A549 (cell line): ENCODE results near the gene PPP1R13L.

Experiments used
- BHLHE40 ChIP-seq: IDR thresholded peaks from 2 replicates; pipeline ENCODE4 v1.6.1; 2012; ENCODE audit warnings: low read depth, low read length, inconsistent platforms
- CBX8 ChIP-seq: fragments of 200-600 bp; sonication (generic); IDR thresholded peaks from 2 replicates; pipeline ENCODE4 v1.6.1; 2016
- CHD2 ChIP-seq: fragments of 150-350 bp; IDR thresholded peaks from 2 replicates; pipeline ENCODE4 v1.6.1; 2014; ENCODE audit warnings: low read length; ENCODE audit not compliant: partially characterized antibody
- CHD4 ChIP-seq: fragments of 200-600 bp; sonication (generic); IDR thresholded peaks from 2 replicates; pipeline ENCODE4 v1.6.1; 2016; ENCODE audit warnings: antibody characterized with exemption, mild to moderate bottlenecking, borderline replicate concordance
- HOXA7 ChIP-seq: fragments of 250-450 bp; sonication (Bioruptor Pico); IDR thresholded peaks from 2 replicates; pipeline ENCODE4 v1.5.0; 2020; ENCODE audit warnings: mild to moderate bottlenecking, moderate library complexity
- PHF8 ChIP-seq: fragments of 200-600 bp; sonication (generic); IDR thresholded peaks from 2 replicates; pipeline ENCODE4 v1.6.1; 2016; ENCODE audit warnings: low read depth, mild to moderate bottlenecking, antibody characterized with exemption, moderate library complexity, borderline replicate concordance
- POLR2A ChIP-seq: IDR thresholded peaks from 2 replicates; pipeline ENCODE4 v1.6.1; 2012; ENCODE audit warnings: mild to moderate bottlenecking, low read length
- TF ChIP-seq, protein P1 (sequence below): fragments of >200 bp; sonication (Bioruptor Twin); formaldehyde crosslinking; IDR thresholded peaks from 3 replicates; pipeline ENCODE4 v1.5.1; 2016
- TF ChIP-seq, protein P2 (sequence below): IDR thresholded peaks from 2 replicates; pipeline ENCODE4 v1.6.1; 2012
- TF ChIP-seq, protein P3 (sequence below): fragments of 450-650 bp; IDR thresholded peaks from 2 replicates; pipeline ENCODE4 v1.6.1; 2014; ENCODE audit warnings: antibody characterized with exemption

DNA sequence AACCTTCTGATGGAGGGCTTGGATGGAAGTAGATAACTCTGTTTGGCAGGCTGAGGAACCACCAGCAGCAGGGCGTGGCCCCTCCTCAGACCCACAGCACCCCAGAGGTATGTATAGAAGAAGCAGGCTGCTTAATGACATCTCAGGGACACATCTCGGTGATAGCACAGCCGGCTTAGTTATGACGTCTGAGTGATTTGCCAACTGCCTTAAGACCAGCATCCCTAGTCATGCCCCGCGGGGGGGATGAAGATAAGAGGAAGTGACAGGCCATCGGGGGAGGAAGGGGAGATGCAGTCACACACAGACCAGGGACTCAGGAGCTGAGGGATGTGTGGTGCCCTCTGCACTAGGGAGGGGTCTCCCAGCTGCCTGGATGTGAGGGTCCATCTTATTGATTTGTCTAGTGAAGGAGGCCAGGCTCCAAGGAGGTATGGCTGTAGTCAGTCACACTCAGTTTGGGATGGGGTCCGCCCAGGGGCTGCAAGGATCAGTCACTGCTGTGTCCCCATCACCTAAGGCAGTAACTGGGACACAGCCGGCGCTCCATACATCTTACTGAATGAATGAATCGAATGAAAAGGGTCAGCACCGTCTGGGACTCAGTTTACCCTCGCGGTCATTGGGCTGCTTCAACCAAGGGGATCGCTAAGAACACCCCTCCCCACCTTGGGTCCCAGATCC lies 38.1 kb upstream of the PPP1R13L start:
- TF ChIP-seq, protein P1, sequence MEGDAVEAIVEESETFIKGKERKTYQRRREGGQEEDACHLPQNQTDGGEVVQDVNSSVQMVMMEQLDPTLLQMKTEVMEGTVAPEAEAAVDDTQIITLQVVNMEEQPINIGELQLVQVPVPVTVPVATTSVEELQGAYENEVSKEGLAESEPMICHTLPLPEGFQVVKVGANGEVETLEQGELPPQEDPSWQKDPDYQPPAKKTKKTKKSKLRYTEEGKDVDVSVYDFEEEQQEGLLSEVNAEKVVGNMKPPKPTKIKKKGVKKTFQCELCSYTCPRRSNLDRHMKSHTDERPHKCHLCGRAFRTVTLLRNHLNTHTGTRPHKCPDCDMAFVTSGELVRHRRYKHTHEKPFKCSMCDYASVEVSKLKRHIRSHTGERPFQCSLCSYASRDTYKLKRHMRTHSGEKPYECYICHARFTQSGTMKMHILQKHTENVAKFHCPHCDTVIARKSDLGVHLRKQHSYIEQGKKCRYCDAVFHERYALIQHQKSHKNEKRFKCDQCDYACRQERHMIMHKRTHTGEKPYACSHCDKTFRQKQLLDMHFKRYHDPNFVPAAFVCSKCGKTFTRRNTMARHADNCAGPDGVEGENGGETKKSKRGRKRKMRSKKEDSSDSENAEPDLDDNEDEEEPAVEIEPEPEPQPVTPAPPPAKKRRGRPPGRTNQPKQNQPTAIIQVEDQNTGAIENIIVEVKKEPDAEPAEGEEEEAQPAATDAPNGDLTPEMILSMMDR: no peak
- TF ChIP-seq, protein P2, sequence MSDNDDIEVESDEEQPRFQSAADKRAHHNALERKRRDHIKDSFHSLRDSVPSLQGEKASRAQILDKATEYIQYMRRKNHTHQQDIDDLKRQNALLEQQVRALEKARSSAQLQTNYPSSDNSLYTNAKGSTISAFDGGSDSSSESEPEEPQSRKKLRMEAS: no peak
- TF ChIP-seq POLR2A (no peak), HOXA7 (CRISPR knock-in tag) (0 out of 2 replicates have a peak, but pooled peaks have one; percentile 46), CHD2 (no peak), CHD4 (no peak), BHLHE40 (no peak; the same call in 1 of the 2 replicates), CBX8 (no peak), PHF8 (no peak)
- TF ChIP-seq, protein P3, sequence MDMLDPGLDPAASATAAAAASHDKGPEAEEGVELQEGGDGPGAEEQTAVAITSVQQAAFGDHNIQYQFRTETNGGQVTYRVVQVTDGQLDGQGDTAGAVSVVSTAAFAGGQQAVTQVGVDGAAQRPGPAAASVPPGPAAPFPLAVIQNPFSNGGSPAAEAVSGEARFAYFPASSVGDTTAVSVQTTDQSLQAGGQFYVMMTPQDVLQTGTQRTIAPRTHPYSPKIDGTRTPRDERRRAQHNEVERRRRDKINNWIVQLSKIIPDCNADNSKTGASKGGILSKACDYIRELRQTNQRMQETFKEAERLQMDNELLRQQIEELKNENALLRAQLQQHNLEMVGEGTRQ: no peak
